ENCODE measurements around the gene SDHB.
A peak's percentile ranks its signal among the peaks of the same experiment; 100 is the strongest.

Gene SDHB

GRCh38 chr1:16971341-16972188 lies 82.3 kb downstream of the SDHB start:
- peak; percentile 60 for DNase-seq (ENCODE audit: low read depth)
- H3K4me3 ChIP-seq (ENCODE audit: control insufficient read depth, low read depth, low read length) = no peak overlapping the region
- TF ChIP-seq CTCF (conservative IDR thresholded peaks at IDR 0.05; ENCODE audit: control insufficient read depth, insufficient read depth, low read depth, low read length) = no peak

GRCh38 chr1:16970132-16970910 lies 83.5 kb downstream of the SDHB start:
- TF ChIP-seq CTCF (conservative IDR thresholded peaks at IDR 0.05; ENCODE audit: control insufficient read depth, insufficient read depth, low read depth, low read length) = no peak
- DNase-seq (ENCODE audit: low read depth) = no peak
- no peak overlapping the region for H3K4me3 ChIP-seq (ENCODE audit: control insufficient read depth, low read depth, low read length)

GRCh38 chr1:16969651-16970050 lies 84.2 kb downstream of the SDHB start:
- no peak for DNase-seq (ENCODE audit: low read depth)
- no peak overlapping the region for H3K4me3 ChIP-seq (ENCODE audit: control insufficient read depth, low read depth, low read length)
- no peak for TF ChIP-seq CTCF (conservative IDR thresholded peaks at IDR 0.05; ENCODE audit: control insufficient read depth, insufficient read depth, low read depth, low read length)

- no peak for TF ChIP-seq CTCF (conservative IDR thresholded peaks at IDR 0.05; ENCODE audit: control insufficient read depth, insufficient read depth, low read depth, low read length)
- no peak for DNase-seq (ENCODE audit: low read depth)
- H3K4me3 ChIP-seq (ENCODE audit: control insufficient read depth, low read depth, low read length) = no peak overlapping the region
Measured at GRCh38 chr1:16969057-16969611, 84.7 kb downstream of the SDHB start.
